GDM1 (cell line): ENCODE measurements around the gene PRKCE.

Source experiments
- DNase-seq: peaks from one replicate; lab custom pipeline; 2025; lab: John Stamatoyannopoulos, UW

PRKCE gene

GRCh38 chr2:46227674-46228289, 576.3 kb downstream of the PRKCE start:
- DNase-seq = no peak

GRCh38 chr2:46229134-46230063, 577.9 kb downstream of the PRKCE start:
- no peak for DNase-seq

GRCh38 chr2:46230115-46230571, 578.7 kb downstream of the PRKCE start:
- DNase-seq = no peak

- DNase-seq = no peak
Measured at GRCh38 chr2:46230677-46231425, 579.4 kb downstream of the PRKCE start.

DNA sequence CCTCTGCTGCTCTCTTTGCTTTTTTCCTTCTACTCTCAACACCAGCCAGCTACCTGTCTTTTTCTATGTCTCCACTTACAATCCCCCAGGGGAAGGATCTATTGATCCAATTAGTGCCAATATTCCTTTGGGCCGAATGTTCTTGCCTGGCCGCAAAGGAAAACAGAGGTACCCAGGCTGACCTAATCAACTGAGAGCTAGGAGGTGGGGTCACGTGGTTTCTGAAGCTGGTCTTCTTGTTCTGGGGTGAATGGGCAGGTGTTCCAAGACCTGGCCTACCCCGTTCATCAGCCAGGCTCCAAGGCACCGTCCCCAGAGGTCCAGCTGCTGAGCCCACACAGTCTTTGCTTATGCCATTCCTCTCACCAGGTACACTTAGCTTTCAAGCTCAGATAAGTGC, 580.2 kb downstream of the PRKCE start:
- no peak for DNase-seq

DNA sequence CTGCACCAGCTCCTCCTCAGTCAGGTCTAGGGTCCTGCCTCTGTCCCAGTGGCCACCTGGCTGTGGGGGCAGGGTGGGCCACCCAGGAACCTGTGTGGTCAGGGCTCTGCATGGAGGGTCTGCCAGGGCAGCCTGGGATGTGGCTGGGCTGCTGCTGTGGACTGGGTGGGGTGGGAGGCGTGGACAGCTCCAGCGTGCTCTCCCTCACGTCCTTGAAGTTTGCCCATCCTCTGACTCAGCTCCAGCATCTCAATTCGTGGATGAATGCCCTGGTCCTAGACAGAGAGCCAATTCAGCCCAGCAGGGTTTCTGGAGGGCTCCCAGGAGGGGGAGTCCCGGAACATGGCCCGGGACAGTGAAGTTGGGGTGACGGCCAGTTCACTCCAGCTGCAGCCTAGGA, 581.4 kb downstream of the PRKCE start:
- DNase-seq = no peak

- DNase-seq = no peak
Measured at GRCh38 chr2:46236006-46236875, 584.8 kb downstream of the PRKCE start.

GRCh38 chr2:46236876-46237859, 585.7 kb downstream of the PRKCE start:
- DNase-seq = no peak
